ENCODE measurements around the gene UNKL.

DNA sequence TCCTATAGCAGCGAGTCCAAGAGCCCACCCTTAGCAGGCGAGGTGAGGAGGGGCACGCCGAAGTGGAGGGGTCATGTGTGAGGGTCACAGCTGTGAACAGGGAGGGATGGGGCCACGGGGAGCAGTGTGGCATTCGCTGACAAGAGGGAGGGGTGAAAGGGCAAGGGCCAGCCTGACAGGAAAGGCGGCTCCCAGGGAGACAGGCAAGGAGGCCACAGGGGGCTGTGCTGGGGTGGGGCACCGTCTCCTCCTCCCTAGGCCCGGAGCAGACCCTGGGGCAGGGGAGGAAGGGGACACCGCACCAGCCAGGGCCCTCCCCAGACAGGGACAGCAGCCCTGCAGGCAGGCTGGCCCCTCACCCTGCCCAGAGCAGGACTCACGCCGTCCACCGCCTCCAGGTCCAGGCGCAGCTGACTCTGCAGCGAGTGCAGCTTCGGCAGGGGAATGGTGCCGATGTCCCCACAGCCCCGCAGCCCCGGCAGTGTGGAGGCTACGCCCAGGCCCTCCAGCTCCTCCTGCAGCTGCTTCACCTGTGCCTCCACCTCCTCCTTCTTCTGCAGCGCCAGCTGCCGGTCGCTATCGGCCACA lies 47.7 kb downstream of the UNKL start:
- TF ChIP-seq EZH2 (IDR thresholded peaks at IDR 0.05; ENCODE audit: low read depth) (no peak), CTCF (conservative IDR thresholded peaks at IDR 0.05) (no peak)

All from PC-9 (cell line).